ELR (cell line): Measurements from ENCODE around the gene KCNQ2.
"Not testable (repeated sequence)": the region's sequence is repeated elsewhere in the genome, so short reads cannot be mapped to it uniquely, and the experiment has no call there.

ENCODE experiments used
- DNase-seq: peaks from one replicate; pipeline ENCODE4 v3.0.0-alpha.2; 2015; ENCODE audit warnings: low read depth

Gene KCNQ2

GRCh38 chr20:63490416-63490815, 18.0 kb upstream of the KCNQ2 start:
- DNase-seq, result no peak

GRCh38 chr20:63488315-63489251, 16.1 kb upstream of the KCNQ2 start:
- no peak for DNase-seq

- DNase-seq, result no peak
Measured at GRCh38 chr20:63487781-63488241, 15.4 kb upstream of the KCNQ2 start.

- DNase-seq, result no peak
Measured at GRCh38 chr20:63487116-63487764, 14.8 kb upstream of the KCNQ2 start.

- DNase-seq, result no peak
Measured at GRCh38 chr20:63486300-63486855, 13.9 kb upstream of the KCNQ2 start.

- no peak for DNase-seq
Measured at GRCh38 chr20:63484651-63485403, 12.4 kb upstream of the KCNQ2 start.

GRCh38 chr20:63484236-63484635, 11.8 kb upstream of the KCNQ2 start:
- no peak for DNase-seq

- DNase-seq, result peak; percentile 34
Measured at GRCh38 chr20:63483834-63484233, 11.4 kb upstream of the KCNQ2 start.

GRCh38 chr20:63482021-63482587, 9.6 kb upstream of the KCNQ2 start:
- no peak for DNase-seq

- DNase-seq, result no peak
Measured at GRCh38 chr20:63481503-63481902, 9.0 kb upstream of the KCNQ2 start.

- DNase-seq, result not testable (repeated sequence)
Measured at GRCh38 chr20:63479695-63480419, 7.4 kb upstream of the KCNQ2 start.

- no peak for DNase-seq
Measured at GRCh38 chr20:63478346-63479302, 6.2 kb upstream of the KCNQ2 start.

GRCh38 chr20:63477944-63478343, 5.5 kb upstream of the KCNQ2 start:
- DNase-seq, result no peak

- DNase-seq, result no peak
Measured at GRCh38 chr20:63477061-63477616, 4.7 kb upstream of the KCNQ2 start.

- DNase-seq, result peak; percentile 27
Measured at GRCh38 chr20:63475209-63475608, 2.8 kb upstream of the KCNQ2 start.

- no peak for DNase-seq
Measured at GRCh38 chr20:63473555-63474449, 1.3 kb upstream of the KCNQ2 start.

GRCh38 chr20:63472862-63473390, 471 bp upstream of the KCNQ2 start:
- DNase-seq, result no peak

GRCh38 chr20:63471717-63471980, 806 bp downstream of the KCNQ2 start:
- no peak for DNase-seq
